ENCODE data around the gene NDE1. TPM values are rescaled to one million over a fixed set of nuclear protein-coding genes. Genes with fewer than 3 reads are reported as not detected.
"Not testable (repeated sequence)": the region's sequence is repeated elsewhere in the genome, so short reads cannot be mapped to it uniquely, and the experiment has no call there.

The NDE1 gene
- total RNA-seq, 1 experiment from 2014 or later = 103 TPM

GRCh38 chr16:15649311-15649710, 734 bp upstream of the NDE1 start:
- DNase-seq (ENCODE audit: extremely low read depth, low read depth) = not testable (repeated sequence)

GRCh38 chr16:15649727-15650018, 372 bp upstream of the NDE1 start:
- no peak for DNase-seq (ENCODE audit: extremely low read depth, low read depth)

GRCh38 chr16:15650698-15651171, 690 bp downstream of the NDE1 start:
- no peak for DNase-seq (ENCODE audit: extremely low read depth, low read depth)

GRCh38 chr16:15652293-15653001, 2.4 kb downstream of the NDE1 start:
- DNase-seq (ENCODE audit: extremely low read depth, low read depth) = no peak

GRCh38 chr16:15653227-15653626, 3.2 kb downstream of the NDE1 start:
- no peak for DNase-seq (ENCODE audit: extremely low read depth, low read depth)

GRCh38 chr16:15654591-15654990, 4.5 kb downstream of the NDE1 start:
- no peak for DNase-seq (ENCODE audit: extremely low read depth, low read depth)

- DNase-seq (ENCODE audit: extremely low read depth, low read depth) = not testable (repeated sequence)
These were observed 5.5 kb downstream of the NDE1 start for GRCh38 chr16:15655561-15655960.

- no peak for DNase-seq (ENCODE audit: extremely low read depth, low read depth)
These were observed 8.1 kb downstream of the NDE1 start for GRCh38 chr16:15658149-15658548.

GRCh38 chr16:15658556-15658955, 8.5 kb downstream of the NDE1 start:
- DNase-seq (ENCODE audit: extremely low read depth, low read depth) = no peak

GRCh38 chr16:15660203-15660601, 10.2 kb downstream of the NDE1 start:
- no peak for DNase-seq (ENCODE audit: extremely low read depth, low read depth)

GRCh38 chr16:15665107-15665506, 15.1 kb downstream of the NDE1 start:
- DNase-seq (ENCODE audit: extremely low read depth, low read depth) = no peak

- DNase-seq (ENCODE audit: extremely low read depth, low read depth) = no peak
These were observed 17.2 kb downstream of the NDE1 start for GRCh38 chr16:15667091-15667742.

GRCh38 chr16:15671530-15672117, 21.6 kb downstream of the NDE1 start:
- no peak for DNase-seq (ENCODE audit: extremely low read depth, low read depth)

GRCh38 chr16:15672127-15672513, 22.1 kb downstream of the NDE1 start:
- not testable (repeated sequence) for DNase-seq (ENCODE audit: extremely low read depth, low read depth)

GRCh38 chr16:15672514-15673167, 22.6 kb downstream of the NDE1 start:
- DNase-seq (ENCODE audit: extremely low read depth, low read depth) = peak; percentile 98

GRCh38 chr16:15674571-15674970, 24.5 kb downstream of the NDE1 start:
- DNase-seq (ENCODE audit: extremely low read depth, low read depth) = no peak

- no peak for DNase-seq (ENCODE audit: extremely low read depth, low read depth)
These were observed 26.5 kb downstream of the NDE1 start for GRCh38 chr16:15676506-15676905.

- DNase-seq (ENCODE audit: extremely low read depth, low read depth) = no peak
These were observed 27.4 kb downstream of the NDE1 start for GRCh38 chr16:15677447-15677846.

GRCh38 chr16:15682105-15682570, 32.1 kb downstream of the NDE1 start:
- DNase-seq (ENCODE audit: extremely low read depth, low read depth) = peak; percentile 80

GRCh38 chr16:15686287-15686686, 36.2 kb downstream of the NDE1 start:
- DNase-seq (ENCODE audit: extremely low read depth, low read depth) = no peak

- no peak for DNase-seq (ENCODE audit: extremely low read depth, low read depth)
These were observed 39.2 kb downstream of the NDE1 start for GRCh38 chr16:15689290-15689689.
